D721Med (cell line): ENCODE data around the gene ANO3.

Experiments
- DNase-seq: peaks from one replicate; pipeline ENCODE4 v3.0.0; 2011; ENCODE audit warnings: low spot score; ENCODE audit not compliant: insufficient read length
- FAIRE-seq: peaks from 2 replicates; lab custom pipeline; 2011; peaks lifted over from hg19 to GRCh38; lab: Jason Lieb, UNC
- TF ChIP-seq, protein P1 (sequence below): IDR thresholded peaks from 2 replicates; pipeline ENCODE4 v1.5.1; 2012; ENCODE audit warnings: mild to moderate bottlenecking, control low read depth; ENCODE audit not compliant: insufficient read depth; ENCODE audit errors: missing control alignments

The ANO3 gene

DNA sequence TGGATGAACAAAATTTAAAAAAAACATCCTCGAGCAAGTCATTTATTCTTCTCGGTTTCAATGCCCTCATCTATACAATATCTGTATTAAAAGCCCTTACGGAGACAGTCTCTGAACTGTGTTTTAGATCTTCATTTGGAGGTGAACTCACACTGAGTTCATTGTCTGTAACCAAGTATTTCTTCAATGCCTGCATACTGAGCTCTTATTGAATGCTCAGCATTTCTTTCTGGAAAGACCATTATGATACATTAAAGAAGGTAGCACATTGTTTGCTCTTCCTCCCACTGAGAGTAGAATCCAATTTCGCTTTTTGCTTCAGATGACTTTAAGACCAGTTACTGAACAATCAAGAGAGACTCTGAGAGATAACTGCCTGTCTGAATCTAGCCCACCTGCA is 1.7 kb upstream of the ANO3 start:
- no peak for FAIRE-seq
- TF ChIP-seq, protein P1, sequence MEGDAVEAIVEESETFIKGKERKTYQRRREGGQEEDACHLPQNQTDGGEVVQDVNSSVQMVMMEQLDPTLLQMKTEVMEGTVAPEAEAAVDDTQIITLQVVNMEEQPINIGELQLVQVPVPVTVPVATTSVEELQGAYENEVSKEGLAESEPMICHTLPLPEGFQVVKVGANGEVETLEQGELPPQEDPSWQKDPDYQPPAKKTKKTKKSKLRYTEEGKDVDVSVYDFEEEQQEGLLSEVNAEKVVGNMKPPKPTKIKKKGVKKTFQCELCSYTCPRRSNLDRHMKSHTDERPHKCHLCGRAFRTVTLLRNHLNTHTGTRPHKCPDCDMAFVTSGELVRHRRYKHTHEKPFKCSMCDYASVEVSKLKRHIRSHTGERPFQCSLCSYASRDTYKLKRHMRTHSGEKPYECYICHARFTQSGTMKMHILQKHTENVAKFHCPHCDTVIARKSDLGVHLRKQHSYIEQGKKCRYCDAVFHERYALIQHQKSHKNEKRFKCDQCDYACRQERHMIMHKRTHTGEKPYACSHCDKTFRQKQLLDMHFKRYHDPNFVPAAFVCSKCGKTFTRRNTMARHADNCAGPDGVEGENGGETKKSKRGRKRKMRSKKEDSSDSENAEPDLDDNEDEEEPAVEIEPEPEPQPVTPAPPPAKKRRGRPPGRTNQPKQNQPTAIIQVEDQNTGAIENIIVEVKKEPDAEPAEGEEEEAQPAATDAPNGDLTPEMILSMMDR: no peak
- no peak for DNase-seq

DNA sequence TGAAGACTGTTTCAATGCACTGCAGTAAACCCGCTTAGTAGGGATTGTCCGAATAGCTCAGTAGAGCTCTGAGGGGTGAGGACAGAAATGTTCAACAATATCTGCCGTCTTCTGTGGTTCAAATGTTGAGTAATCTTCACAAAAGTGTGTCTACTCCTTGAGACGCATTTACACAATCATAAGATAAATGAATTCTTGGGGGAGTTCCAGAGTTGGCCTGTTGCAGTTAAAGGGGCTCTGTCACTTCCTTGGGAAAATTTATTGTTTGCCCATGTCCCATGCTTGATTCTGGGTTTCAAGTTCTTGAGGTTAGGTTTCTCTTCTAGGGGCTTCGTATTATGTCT is 614 bp downstream of the ANO3 start:
- no peak for FAIRE-seq

DNA sequence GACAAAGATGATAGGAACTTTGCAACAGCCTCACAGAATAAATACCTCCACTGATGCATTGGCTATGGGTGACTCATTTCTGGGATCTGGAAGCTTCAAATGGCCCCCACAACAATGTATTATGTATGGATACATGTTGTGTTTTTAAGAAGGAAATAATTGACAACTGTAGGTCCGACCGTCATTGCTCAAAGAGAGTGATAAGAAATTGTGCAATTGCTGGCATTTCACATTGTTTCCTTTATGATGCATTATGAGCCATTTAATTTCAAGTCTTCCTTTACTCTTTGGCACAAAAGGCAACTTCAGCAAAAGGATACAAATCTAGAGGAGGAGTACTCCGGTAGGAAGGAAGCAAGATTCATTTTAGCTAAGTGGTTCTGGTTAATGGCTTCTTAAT is 2.0 kb downstream of the ANO3 start:
- TF ChIP-seq, protein P1: no peak
- FAIRE-seq (no peak), DNase-seq (no peak)

More for the DNA sequence above, 614 bp downstream of the ANO3 start:
- no peak for DNase-seq
- TF ChIP-seq, protein P1: no peak

DNA sequence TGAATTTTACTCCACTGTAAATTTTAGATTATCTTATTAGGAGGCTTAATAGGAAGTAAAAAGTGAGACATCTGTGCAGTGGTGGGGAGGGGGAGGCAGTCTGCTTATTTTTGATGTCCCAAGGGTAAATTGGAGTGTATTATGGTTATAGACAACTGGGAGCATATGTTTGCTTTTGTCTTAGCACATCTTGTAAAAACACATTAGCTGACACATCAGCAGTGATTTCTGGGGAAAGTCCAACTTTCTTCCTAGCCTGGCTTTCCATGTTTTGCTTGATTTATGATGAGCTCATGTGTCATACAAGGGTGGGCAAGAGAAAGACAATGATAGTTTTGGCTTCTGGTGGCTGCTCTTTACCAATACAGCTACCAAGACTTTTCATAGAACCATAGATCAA is 4.0 kb downstream of the ANO3 start:
- TF ChIP-seq, protein P1: no peak
- FAIRE-seq (no peak), DNase-seq (no peak)

DNA sequence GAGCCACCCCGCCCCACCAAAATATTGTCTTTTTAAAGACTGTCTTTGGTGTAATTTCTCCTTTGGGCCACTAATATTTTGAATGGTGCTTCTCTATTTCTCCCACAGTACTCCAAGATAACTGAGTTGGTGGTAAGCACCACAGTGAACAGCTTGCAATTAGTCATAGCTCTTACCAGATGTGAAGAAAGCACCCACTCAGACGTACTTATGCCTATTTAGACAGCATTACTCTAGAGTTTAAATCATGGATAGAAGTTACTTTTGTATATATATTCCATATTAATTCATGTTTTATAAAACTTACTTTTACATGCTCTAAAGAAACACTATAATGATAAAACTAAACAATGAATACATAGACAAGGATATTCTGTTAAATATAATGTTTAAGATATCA is 12.7 kb downstream of the ANO3 start:
- FAIRE-seq (no peak), DNase-seq (no peak)
- TF ChIP-seq, protein P1: no peak

DNA sequence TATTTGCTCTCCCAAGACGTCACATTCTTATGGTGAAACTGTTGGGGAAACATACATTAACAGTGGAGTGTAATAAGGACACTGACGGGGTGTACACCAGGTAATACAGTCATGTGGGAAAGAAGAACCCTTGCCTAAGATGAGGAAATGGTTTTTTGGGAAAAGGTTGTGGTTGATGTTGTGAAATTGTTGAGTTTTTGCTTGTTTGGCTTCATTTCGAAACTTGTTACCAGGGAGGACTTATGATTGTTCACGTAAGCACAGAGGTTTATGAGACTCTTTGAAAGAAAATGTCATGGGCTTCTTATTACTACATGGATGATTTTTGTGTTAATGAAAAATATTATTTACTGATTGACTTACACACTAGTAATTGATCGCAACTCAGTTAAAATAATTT is 16.8 kb downstream of the ANO3 start:
- DNase-seq (no peak), FAIRE-seq (no peak)

DNA sequence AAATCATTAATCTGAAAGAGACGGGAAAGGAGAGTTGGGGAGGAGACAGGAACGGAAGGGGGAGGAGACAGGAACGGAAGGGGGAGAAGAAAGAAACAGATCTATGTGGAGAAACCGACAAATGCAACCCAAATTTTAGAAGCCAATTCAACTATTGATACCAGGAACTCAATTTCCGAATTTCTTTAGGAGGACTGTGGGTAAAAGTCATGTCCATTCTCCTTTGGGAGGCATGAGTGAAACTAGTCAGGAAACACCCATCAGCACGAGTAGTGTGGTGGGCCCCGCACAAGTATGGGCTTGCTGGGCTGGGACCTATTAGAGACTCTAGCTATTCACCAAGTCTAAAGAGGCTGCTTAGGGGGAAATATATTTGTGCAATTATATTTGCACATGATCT is 18.1 kb downstream of the ANO3 start:
- TF ChIP-seq, protein P1: no peak
- no peak for FAIRE-seq
- DNase-seq: no peak

More for the DNA sequence above, 16.8 kb downstream of the ANO3 start:
- TF ChIP-seq, protein P1: no peak
